MM.1S (cell line): ENCODE data around the gene IFT80.

Source experiments
- DNase-seq: peaks from one replicate; pipeline ENCODE4 v3.0.0-alpha.2; 2015
- H2AFZ ChIP-seq: fragments of 300-600 bp; sonication (generic); 2 replicates; pipeline ENCODE4 v1.6.0; 2016; ENCODE audit warnings: antibody characterized with exemption, low read length
- H3F3A ChIP-seq: fragments of 300-600 bp; sonication (generic); 2 replicates; pipeline ENCODE4 v1.6.1; 2016; ENCODE audit warnings: mild to moderate bottlenecking, antibody characterized with exemption, low read length, moderate library complexity, mixed read lengths; ENCODE audit not compliant: insufficient read depth
- H3K27ac ChIP-seq: fragments of 300-600 bp; sonication (generic); 2 replicates; pipeline ENCODE4 v1.5.1; 2016; ENCODE audit warnings: mild to moderate bottlenecking, low read length
- H3K27me3 ChIP-seq: fragments of 300-600 bp; sonication (generic); replicated peaks from 2 replicates; pipeline ENCODE4 v1.6.0; 2016; ENCODE audit warnings: low read length; ENCODE audit not compliant: insufficient read depth
- H3K36me3 ChIP-seq: fragments of 300-600 bp; sonication (generic); replicated peaks from 2 replicates; pipeline ENCODE4 v1.6.1; 2016; ENCODE audit warnings: mild to moderate bottlenecking, low read length, mixed read lengths; ENCODE audit not compliant: insufficient read depth
- H3K4me1 ChIP-seq: fragments of 300-600 bp; sonication (generic); 2 replicates; pipeline ENCODE4 v1.6.1; 2016; ENCODE audit warnings: low read length, mixed read lengths
- H3K4me2 ChIP-seq: fragments of 300-600 bp; sonication (generic); 2 replicates; pipeline ENCODE4 v1.6.0; 2016; ENCODE audit warnings: low read depth, low read length
- H3K4me3 ChIP-seq: fragments of 300-600 bp; sonication (generic); 2 replicates; pipeline ENCODE4 v1.5.1; 2016; ENCODE audit warnings: low read length, mixed read lengths
- H3K79me2 ChIP-seq: fragments of 300-600 bp; sonication (generic); 2 replicates; pipeline ENCODE4 v1.6.1; 2016; ENCODE audit warnings: mixed run types, low read length, mixed read lengths
- H3K9ac ChIP-seq: fragments of 300-600 bp; sonication (generic); 2 replicates; pipeline ENCODE4 v1.6.1; 2016; ENCODE audit warnings: low read length, mixed read lengths
- H3K9me2 ChIP-seq: fragments of 300-600 bp; sonication (generic); replicated peaks from 2 replicates; pipeline ENCODE4 v1.6.1; 2016; ENCODE audit warnings: mild to moderate bottlenecking, low read length, mixed read lengths; ENCODE audit not compliant: insufficient read depth
- H3K9me3 ChIP-seq: fragments of 300-600 bp; sonication (generic); replicated peaks from 2 replicates; pipeline ENCODE4 v1.6.1; 2016; ENCODE audit warnings: mild to moderate bottlenecking, low read length, mixed read lengths; ENCODE audit not compliant: insufficient read depth
- H4K20me1 ChIP-seq: fragments of 300-600 bp; sonication (generic); 2 replicates; pipeline ENCODE4 v1.6.1; 2016; ENCODE audit warnings: mild to moderate bottlenecking, low read length, moderate library complexity, mixed read lengths; ENCODE audit not compliant: insufficient read depth
- EZH2 ChIP-seq: fragments of 300-600 bp; sonication (generic); optimal IDR thresholded peaks from 2 replicates; pipeline ENCODE3; 2017; ENCODE audit warnings: low read depth, mild to moderate bottlenecking, antibody characterized with exemption, low read length, mixed read lengths
- EZH2phosphoT487 ChIP-seq: fragments of 300-600 bp; sonication (generic); IDR thresholded peaks from 2 replicates; pipeline ENCODE4 v1.6.1; 2018; ENCODE audit warnings: antibody characterized with exemption, low read length
- TF ChIP-seq, protein P1 (sequence below): fragments of 300-600 bp; sonication (generic); IDR thresholded peaks from 2 replicates; pipeline ENCODE4 v1.5.1; 2016; ENCODE audit warnings: antibody characterized with exemption, low read length, mixed read lengths

Gene IFT80

DNA sequence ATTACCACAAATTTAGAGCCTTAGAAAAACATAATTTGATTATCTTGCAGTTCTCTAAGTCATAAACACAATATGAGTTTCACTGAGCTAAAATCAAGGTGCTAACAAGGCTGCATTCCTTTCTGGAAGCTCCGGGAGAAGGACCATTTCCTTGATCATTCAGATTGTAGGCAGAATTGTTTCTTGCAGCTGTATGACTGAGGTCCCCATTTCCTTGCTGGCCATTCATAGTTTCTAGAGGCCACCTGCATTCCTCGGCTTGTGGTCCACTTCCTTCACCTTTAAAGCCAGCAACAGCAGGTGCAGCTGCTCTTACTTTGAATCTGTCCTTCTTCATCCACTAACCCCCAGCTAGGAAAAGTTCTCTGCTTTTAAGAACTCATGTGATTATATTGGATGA, 58.7 kb downstream of the IFT80 start:
- no peak overlapping the region for H3K27ac ChIP-seq
- peaks cover 7% of the 10 kb centered on the region; the same call in 1 of the 2 replicates for H3K4me1 ChIP-seq
- no peak for DNase-seq
- H3K9me3 ChIP-seq: no peaks in the 10 kb centered on the region
- no peak overlapping the region for H2AFZ ChIP-seq
- TF ChIP-seq EZH2phosphoT487 (no peak), EZH2 (no peak)
- TF ChIP-seq, protein P1, sequence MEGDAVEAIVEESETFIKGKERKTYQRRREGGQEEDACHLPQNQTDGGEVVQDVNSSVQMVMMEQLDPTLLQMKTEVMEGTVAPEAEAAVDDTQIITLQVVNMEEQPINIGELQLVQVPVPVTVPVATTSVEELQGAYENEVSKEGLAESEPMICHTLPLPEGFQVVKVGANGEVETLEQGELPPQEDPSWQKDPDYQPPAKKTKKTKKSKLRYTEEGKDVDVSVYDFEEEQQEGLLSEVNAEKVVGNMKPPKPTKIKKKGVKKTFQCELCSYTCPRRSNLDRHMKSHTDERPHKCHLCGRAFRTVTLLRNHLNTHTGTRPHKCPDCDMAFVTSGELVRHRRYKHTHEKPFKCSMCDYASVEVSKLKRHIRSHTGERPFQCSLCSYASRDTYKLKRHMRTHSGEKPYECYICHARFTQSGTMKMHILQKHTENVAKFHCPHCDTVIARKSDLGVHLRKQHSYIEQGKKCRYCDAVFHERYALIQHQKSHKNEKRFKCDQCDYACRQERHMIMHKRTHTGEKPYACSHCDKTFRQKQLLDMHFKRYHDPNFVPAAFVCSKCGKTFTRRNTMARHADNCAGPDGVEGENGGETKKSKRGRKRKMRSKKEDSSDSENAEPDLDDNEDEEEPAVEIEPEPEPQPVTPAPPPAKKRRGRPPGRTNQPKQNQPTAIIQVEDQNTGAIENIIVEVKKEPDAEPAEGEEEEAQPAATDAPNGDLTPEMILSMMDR: no peak
- H3K9me2 ChIP-seq: no peaks in the 10 kb centered on the region
- H3K9ac ChIP-seq: no peak overlapping the region
- no peaks in the 10 kb centered on the region for H3K79me2 ChIP-seq
- no peak overlapping the region for H3K4me3 ChIP-seq
- no peaks in the 10 kb centered on the region for H3F3A ChIP-seq
- no peaks in the 10 kb centered on the region for H3K36me3 ChIP-seq
- no peaks in the 10 kb centered on the region for H3K27me3 ChIP-seq
- no peaks in the 10 kb centered on the region for H4K20me1 ChIP-seq
- H3K4me2 ChIP-seq: no peak overlapping the region

DNA sequence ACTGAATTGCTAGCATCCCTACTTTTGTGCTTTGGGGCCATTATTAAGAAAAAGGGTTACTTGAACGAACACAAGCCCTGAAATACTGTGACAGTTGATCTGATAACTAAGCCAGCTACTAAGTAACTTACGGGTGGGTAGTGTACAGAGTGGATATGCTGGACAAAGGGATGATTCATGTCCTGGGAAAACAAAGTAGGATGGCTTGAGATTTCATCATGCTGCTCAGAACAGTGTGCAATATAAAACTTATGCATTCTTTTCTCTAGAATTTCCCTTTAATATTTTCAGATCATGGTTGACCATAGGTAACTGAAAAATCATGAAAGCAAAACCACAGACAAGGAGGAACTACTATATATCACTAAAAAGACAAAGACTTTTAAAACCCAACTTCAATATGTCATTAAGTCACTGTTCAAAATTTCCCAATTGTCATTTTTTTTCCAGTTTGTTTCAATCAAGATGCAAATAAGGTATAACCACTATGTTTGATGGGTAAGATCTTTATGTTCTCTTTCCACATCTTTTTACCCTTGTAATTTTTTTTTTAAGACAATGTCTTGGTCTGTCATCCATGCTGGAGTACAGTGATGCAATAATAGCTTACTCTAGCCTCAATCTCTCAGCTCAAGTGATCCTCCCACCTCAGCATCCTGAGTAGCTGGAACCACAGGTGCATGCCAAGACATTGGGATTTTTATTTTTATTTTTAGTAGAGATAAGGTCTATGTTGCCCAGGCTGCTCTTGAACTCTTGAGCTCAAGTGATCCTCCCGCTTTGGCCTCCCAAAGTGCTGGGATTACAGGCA, 67.7 kb downstream of the IFT80 start:
- Histone ChIP-seq H3K9me2 (no peaks in the 10 kb centered on the region), H3K27me3 (no peaks in the 10 kb centered on the region), H3K9me3 (no peaks in the 10 kb centered on the region), H3K36me3 (no peaks in the 10 kb centered on the region), H3K9ac (no peak overlapping the region), H3K27ac (no peak overlapping the region), H3K4me1 (no peaks in the 10 kb centered on the region), H3K79me2 (no peaks in the 10 kb centered on the region), H4K20me1 (no peaks in the 10 kb centered on the region), H2AFZ (no peak overlapping the region), H3K4me2 (no peak overlapping the region), H3K4me3 (no peak overlapping the region), H3F3A (no peaks in the 10 kb centered on the region)
- no peak for DNase-seq
- TF ChIP-seq EZH2phosphoT487 (no peak), EZH2 (no peak)
- TF ChIP-seq, protein P1: no peak

DNA sequence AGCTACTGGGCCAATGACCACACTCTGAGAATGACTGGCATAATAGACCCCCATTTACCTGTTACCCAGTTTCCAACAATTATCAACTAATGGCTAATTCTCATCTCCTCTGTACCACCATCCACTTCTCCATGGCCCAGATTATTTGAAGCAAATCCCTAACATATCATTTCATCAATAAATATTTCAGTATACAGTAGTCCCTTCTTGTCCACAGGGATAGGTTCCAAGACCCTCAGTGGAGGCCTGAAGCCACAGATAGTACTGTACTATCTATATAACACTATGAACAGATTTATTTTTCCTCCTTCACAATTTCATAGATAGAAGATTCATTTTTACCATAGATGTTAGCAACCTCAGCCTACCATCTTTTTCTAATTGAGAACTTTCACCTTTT, 68.3 kb downstream of the IFT80 start:
- H3K4me2 ChIP-seq: no peak overlapping the region
- no peaks in the 10 kb centered on the region for H3K9me2 ChIP-seq
- H3K27ac ChIP-seq: no peak overlapping the region
- no peaks in the 10 kb centered on the region for H3K27me3 ChIP-seq
- DNase-seq: no peak
- TF ChIP-seq, protein P1: no peak
- TF ChIP-seq EZH2 (no peak), EZH2phosphoT487 (no peak)
- no peaks in the 10 kb centered on the region for H3K79me2 ChIP-seq
- no peaks in the 10 kb centered on the region for H4K20me1 ChIP-seq
- H2AFZ ChIP-seq: no peak overlapping the region
- no peak overlapping the region for H3K9ac ChIP-seq
- no peak overlapping the region for H3K4me3 ChIP-seq
- no peaks in the 10 kb centered on the region for H3K36me3 ChIP-seq
- H3K9me3 ChIP-seq: no peaks in the 10 kb centered on the region
- no peaks in the 10 kb centered on the region for H3K4me1 ChIP-seq
- H3F3A ChIP-seq: no peaks in the 10 kb centered on the region
